Activated CD4-positive, alpha-beta T cell treated with anti-CD3 and anti-CD28 coated beads for 48 hours (primary cell): ENCODE measurements around the gene ZNF773.
"Not testable (repeated sequence)": the region's sequence is repeated elsewhere in the genome, so short reads cannot be mapped to it uniquely, and the experiment has no call there.

Experiments used
- DNase-seq: peaks from one replicate; pipeline ENCODE4 v3.0.0-alpha.2; 2020

The ZNF773 gene

DNA sequence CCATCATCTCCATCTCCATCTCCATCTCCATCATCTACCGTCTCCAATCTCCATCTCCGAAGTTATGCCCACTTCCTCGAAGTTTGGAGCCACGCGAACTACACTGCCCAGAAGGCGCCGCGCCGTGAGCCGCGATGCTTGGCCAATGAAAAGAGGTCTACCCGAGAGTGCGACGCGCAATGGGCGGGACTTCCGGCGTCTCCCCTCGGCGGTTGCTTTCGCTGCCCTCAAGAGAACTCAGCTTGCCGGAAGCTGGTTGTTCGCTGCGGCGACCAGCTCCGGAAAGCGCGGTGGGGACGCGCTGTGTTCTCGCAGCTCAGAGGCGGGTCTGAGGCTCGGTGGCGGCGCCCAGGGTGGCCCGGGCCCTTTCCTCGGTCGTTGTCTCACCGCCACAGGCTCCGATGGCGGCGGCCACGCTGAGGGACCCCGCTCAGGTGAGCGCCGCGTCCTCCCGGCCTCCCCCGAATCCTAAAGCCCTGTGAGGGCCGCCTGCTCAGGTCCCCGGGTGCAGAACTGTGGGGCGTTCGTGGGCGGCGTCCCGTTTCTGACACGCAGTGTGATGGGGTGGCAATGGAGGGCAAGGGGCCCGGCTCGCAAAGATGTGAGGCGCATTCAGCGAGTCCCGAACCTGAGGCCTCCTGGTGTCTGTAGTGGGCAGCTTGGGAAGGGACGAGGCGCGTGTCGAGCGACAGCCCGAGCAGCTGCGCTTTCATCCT lies at the start of gene ZNF773:
ZNF773 (plus strand) TSS at position 259 of the 716 bp plus-strand sequence; CDS start at position 402, 143 bp downstream.
- peak; percentile 97 for DNase-seq

DNA sequence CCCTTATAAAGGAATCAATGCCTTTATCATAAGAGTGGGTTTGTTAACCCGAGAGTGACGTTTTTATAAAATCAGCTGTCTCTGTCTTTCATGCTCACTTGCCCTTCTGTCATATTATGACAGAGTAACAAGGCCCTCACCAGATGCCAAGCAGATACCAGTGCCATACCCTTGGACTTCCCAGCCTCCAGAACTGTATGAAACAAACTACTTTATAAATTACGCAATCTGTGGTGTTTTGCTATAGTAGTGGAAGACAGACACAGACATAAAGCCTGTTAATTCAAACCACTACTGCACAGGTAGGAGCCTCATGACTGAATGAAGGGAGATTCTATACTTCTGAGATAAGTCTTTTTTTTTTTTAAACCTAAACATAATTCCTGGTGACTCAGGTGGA lies 47.4 kb upstream of the ZNF773 start:
- DNase-seq = no peak

GRCh38 chr19:57465680-57466381 lies 33.9 kb upstream of the ZNF773 start:
- DNase-seq = peak; percentile 32

GRCh38 chr19:57466489-57466888 lies 33.2 kb upstream of the ZNF773 start:
- DNase-seq = no peak

- DNase-seq = no peak
These were observed 26.1 kb upstream of the ZNF773 start for GRCh38 chr19:57473646-57474045.

DNA sequence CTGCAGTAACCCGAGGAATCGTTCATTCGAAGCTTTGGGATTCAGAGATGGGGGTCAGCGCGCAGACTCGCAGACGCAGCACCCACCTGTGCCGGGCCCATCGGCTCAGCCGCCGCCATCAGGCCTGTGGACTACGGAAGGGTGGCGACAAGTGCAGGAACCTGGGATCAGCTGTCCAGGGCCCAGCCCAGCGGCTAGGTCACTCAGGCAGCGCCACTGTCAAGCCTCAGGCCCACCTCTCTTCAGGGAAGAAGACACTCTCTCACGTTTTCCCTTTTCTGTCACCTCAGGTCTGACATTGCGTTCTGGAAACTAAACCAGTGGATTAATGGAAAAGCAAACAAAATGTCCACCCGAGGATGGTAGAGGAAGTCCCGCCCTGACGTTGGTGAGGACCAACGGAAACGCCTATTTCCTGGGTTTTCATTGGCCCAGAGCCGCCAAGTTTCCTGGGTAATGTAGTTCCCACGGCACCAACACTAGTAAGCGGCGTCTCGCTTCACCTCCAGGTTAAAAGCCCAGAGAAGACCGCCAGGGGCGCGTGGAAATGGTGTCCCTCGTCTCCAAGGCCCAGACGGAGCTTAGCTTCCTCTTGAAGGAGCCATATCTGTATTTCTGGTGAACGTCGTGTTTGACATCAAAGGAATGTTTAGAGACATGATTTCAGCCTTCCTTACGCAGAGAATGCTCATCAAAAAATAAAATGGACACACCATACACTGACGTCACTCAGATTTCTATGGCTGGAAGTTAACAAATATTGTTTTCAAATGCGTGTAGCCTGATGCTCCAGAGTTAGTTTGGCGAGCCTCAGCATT lies 22.3 kb upstream of the ZNF773 start, which contains the start of gene ZNF772:
ZNF772 (minus strand) TSS at position 376 of the 818 bp plus-strand sequence; CDS start at position 119, 257 bp downstream.
- peak; percentile 91 for DNase-seq

DNA sequence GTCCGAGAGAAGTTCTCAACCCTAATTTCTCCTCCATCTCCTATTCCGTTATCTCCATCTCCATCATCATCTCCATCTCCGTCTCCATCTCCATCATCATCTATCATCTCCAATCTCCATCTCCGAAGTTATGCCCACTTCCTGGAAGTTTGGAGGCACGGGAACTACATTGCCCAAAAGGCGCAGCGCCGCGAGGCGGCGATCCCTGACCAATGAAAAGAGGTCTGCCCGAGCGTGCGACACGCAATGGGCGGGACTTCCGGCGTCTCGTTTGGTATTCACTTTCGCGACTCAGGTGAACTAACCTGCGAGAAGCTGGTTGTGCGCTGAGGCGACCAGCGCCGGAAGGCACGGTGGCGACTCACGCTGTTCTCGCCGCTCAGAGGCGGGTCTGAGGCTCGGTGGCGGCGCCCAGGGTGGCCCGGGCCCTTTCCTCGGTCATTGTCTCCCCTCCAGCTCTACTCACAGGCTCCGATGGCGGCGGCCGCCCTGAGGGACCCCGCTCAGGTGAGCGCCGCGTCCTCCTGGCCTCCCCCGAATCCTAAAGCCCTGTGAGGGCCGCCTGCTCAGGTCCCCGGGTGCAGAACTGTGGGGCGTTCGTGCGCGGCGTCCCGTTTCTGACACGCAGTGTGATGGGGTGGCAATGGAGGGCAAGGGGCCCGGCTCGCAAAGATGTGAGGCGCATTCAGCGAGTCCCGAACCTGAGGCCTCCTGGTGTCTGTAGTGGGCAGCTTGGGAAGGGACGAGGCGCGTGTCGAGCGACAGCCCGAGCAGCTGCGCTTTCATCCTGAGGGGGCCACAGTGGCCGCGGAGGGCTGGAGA lies 12.1 kb upstream of the ZNF773 start, which contains the start of gene ZNF419:
ZNF419 (plus strand) TSS at position 274 of the 822 bp plus-strand sequence; CDS start at position 475, 201 bp downstream.
- peak; percentile 95 for DNase-seq

DNA sequence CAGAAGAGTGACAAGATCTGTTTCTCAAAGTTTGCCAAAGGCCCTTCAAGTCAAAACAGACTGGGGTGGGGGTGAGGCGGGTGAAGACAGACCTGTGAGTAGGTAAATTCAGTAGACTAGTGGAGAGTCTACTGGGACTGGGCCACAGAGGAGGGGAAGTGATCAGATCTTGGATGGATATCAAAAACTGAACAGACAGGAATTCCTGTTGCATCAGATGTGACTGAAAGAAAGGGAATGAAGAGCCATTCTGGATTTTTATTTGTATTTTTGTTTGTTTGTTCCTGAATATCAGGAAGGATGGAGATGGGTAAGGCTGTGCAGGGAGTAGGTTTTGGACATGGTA lies 11.5 kb upstream of the ZNF773 start:
- DNase-seq = not testable (repeated sequence)

DNA sequence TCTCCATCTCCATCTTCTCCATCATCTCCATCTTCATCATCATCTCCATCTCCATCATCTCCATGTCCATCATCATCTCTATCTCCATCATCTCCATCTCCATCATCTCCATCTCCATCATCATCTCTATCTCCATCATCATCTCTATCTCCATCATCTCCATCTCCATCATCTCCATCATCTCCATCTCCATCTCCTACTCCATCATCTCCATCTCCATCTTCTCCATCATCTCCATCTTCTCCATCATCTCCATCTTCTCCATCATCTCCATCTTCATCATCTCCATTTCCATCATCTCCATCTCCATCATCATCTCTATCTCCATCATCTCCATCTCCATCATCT lies 432 bp upstream of the ZNF773 start:
- not testable (repeated sequence) for DNase-seq

- DNase-seq = not testable (repeated sequence)
These were observed 662 bp downstream of the ZNF773 start for GRCh38 chr19:57500400-57500799.

DNA sequence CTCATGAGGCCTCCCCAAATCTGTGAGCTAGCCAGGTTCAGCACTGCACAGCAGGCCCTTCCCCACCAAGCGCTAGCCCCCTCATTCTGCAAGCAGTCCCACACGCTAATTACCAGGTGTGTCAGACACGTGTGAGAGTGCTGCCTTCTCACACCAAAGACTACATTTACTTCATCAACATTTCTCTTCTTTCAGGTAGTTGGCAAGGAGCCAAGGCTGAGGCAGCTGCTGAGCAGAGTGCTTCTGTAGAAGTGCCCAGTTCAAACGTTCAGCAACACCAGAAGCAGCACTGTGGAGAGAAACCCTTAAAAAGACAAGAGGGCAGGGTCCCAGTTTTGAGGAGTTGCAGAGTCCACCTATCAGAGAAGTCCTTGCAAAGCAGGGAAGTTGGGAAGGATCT lies 6.4 kb downstream of the ZNF773 start:
- no peak for DNase-seq

DNA sequence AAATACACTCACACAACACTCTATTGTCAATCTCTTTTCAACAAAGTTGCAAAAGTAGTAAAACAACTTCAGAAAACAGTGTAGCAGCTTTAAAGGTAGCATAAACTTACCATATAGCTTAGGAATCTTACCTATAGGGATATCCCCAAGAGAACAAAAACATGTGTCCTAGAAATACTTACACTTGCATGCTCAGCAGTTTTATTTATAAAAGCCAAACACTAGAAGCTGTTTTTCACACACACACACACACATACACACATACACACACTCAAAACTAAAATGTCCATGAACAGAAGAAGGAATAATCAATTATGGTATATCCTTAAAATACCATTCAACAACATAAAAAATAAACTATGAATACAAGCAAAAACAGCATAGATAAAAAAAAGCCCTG lies 11.7 kb downstream of the ZNF773 start:
- no peak for DNase-seq

DNA sequence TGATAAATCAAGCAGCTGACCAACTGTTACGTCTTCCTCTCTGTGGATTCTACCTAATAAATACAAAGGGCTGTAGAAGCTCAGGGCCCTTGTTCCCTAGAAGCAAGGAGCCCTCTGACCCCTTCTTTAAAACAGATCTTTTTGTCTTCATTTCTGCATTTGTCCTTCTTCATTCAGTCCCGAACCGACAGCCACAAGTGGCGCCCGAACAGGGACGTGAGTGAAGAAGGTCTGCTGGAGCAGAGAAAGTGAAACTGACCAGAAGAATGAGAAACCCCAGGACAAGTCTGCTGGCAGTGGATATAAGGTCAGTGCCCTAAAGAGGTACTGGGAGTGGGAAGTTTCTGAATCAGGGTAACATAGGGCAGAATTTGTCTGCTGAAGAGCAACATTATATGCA lies 13.1 kb downstream of the ZNF773 start:
- DNase-seq = peak; percentile 14

- no peak for DNase-seq
These were observed 15.5 kb downstream of the ZNF773 start for GRCh38 chr19:57515255-57515654.

DNA sequence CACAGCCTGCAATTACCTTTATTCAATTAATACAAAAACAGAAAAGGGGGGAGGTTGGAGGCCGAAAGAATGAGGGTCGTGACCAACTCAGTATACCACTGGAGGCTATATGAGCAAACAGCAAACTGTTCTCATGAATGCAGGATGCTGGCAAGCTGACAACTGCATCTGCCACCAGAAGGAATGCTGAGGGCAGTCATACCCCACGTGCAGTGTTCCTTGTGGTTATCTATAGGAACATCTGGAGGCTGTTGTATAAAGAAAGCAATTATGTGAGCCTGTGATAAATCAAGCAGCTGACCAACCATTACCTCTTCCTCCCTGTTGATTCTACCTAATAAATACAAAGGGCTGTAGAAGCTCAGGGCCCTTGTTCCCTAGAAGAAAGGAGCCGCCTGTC lies 18.3 kb downstream of the ZNF773 start:
- not testable (repeated sequence) for DNase-seq

- DNase-seq = peak; percentile 93
These were observed 27.6 kb downstream of the ZNF773 start, which contains the start of gene ZNF549 for GRCh38 chr19:57527136-57527881. Gene ZNF549 (plus strand): TSS chr19:57527356. CDS start chr19:57527574, 218 bp downstream.

DNA sequence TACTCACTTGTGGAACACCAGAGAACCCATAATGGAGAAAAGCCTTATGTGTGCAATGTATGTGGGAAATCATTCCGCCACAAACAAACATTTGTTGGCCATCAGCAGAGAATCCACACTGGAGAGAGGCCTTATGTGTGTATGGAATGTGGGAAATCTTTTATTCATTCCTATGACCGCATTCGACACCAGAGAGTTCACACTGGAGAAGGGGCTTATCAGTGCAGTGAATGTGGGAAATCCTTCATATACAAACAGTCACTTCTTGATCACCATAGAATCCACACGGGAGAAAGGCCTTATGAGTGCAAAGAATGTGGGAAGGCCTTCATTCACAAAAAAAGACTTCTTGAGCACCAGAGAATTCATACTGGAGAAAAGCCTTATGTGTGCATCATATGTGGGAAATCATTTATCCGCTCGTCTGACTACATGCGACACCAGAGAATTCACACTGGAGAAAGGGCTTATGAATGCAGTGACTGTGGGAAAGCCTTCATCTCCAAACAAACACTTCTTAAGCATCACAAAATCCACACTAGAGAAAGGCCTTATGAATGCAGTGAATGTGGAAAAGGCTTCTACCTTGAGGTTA lies 38.3 kb downstream of the ZNF773 start:
- no peak for DNase-seq

GRCh38 chr19:57546513-57546912 lies 46.8 kb downstream of the ZNF773 start:
- no peak for DNase-seq

GRCh38 chr19:57552432-57552831 lies 52.7 kb downstream of the ZNF773 start:
- no peak for DNase-seq

DNA sequence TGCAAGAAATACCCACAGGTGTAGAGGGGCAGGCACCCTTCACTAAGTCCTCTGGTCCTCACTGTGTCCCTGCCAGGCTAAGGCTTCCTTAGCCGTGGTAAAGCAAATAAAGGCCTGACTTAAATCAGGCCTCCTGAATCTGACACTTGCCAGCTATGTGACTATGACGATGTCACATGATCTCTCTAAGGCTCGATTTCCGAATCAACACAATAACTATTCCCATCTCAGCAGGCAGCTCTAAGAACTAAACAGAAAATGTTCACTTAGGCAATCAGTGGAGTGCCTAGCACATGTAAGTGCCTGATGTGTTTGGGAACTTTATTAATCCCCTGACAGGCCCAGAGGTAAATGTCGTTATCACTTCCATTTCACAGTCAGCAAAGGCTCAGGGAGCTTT lies 57.9 kb downstream of the ZNF773 start:
- DNase-seq = no peak
